H1 (cell line): ENCODE results near the gene DOK7. TPM values are rescaled to one million over a fixed set of nuclear protein-coding genes. Genes with fewer than 3 reads are reported as not detected.

Experiments used
- CTCF ChIA-PET: fragments of 300-600 bp; sonication (Branson Sonifier 250); formaldehyde crosslinking; loops from one replicate; lab custom pipeline; 2021; ENCODE audit not compliant: partially characterized antibody; lab: Charles Lee
- POLR2A ChIA-PET: fragments of 300-600 bp; sonication (Branson Sonifier 250); formaldehyde crosslinking; loops from one replicate; lab custom pipeline; 2021; ENCODE audit warnings: inconsistent platforms; ENCODE audit not compliant: partially characterized antibody; lab: Charles Lee
- DNase-seq, 2 experiments: peaks; one replicate each; pipeline versions ENCODE4 v3.0.0 to v3.0.0-alpha.2; 2010 to 2022; ENCODE audit warnings: low spot score in 2 of 2, low read depth in 1 of 2, mixed read lengths in 1 of 2
- FAIRE-seq: peaks from 2 replicates; lab custom pipeline; 2011; peaks lifted over from hg19 to GRCh38; lab: Jason Lieb, UNC
- H2AFZ ChIP-seq: 2 replicates; pipeline ENCODE4 v1.8.1; 2012; ENCODE audit warnings: low read length, inconsistent platforms
- H2AK5ac ChIP-seq: 2 replicates; pipeline ENCODE4 v1.6.1; 2013; ENCODE audit warnings: low read depth, low read length
- H2BK120ac ChIP-seq: replicated peaks from 2 replicates; pipeline ENCODE3; 2013; ENCODE audit warnings: low read depth, low read length, inconsistent platforms
- H2BK12ac ChIP-seq: 2 replicates; pipeline ENCODE4 v1.6.1; 2013; ENCODE audit warnings: low read depth, low read length
- H2BK15ac ChIP-seq: 2 replicates; pipeline ENCODE4 v1.6.1; 2013; ENCODE audit warnings: low read length
- H2BK20ac ChIP-seq: 2 replicates; pipeline ENCODE4 v1.6.1; 2013; ENCODE audit warnings: low read length
- H2BK5ac ChIP-seq: 2 replicates; pipeline ENCODE4 v1.6.1; 2013; ENCODE audit warnings: low read depth, low read length
- H3K14ac ChIP-seq: 2 replicates; pipeline ENCODE4 v1.6.1; 2013; ENCODE audit warnings: inconsistent platforms; ENCODE audit not compliant: insufficient read length
- H3K18ac ChIP-seq: 2 replicates; pipeline ENCODE4 v1.6.1; 2013; ENCODE audit warnings: low read length; ENCODE audit errors: extremely low read depth
- H3K23ac ChIP-seq: 2 replicates; pipeline ENCODE4 v1.6.1; 2013; ENCODE audit warnings: inconsistent platforms; ENCODE audit not compliant: insufficient read length
- H3K23me2 ChIP-seq: 2 replicates; pipeline ENCODE4 v1.6.1; 2013; ENCODE audit warnings: low read depth, low read length
- H3K27ac ChIP-seq: 2 replicates; pipeline ENCODE4 v1.6.1; 2011; ENCODE audit warnings: low read depth, low read length, inconsistent platforms
- H3K27me3 ChIP-seq, 4 experiments: replicated peaks in 1 of 4; 1 replicate in 1 of 4; 2 replicates in 3 of 4; pipeline versions ENCODE4 v1.6.1 to v1.8.1; 2011 to 2013; ENCODE audit warnings: low read length in 3 of 4, mild to moderate bottlenecking in 3 of 4, inconsistent platforms in 2 of 4, mixed read lengths in 2 of 4, moderate library complexity in 1 of 4; ENCODE audit not compliant: control insufficient read depth in 3 of 4, insufficient read depth in 3 of 4; ENCODE audit errors: extremely low read depth in 1 of 4
- H3K36me3 ChIP-seq, 4 experiments: 2 replicates each; pipeline versions ENCODE4 v1.6.1 to v1.8.1; 2011 to 2013; ENCODE audit warnings: mild to moderate bottlenecking in 4 of 4, low read length in 3 of 4, moderate library complexity in 2 of 4, control low read depth in 1 of 4, inconsistent platforms in 1 of 4; ENCODE audit not compliant: insufficient read depth in 4 of 4, control insufficient read depth in 2 of 4
- H3K4ac ChIP-seq: replicated peaks from 2 replicates; pipeline ENCODE3; 2013; ENCODE audit warnings: low read length, low read depth, mixed read lengths, inconsistent platforms; ENCODE audit not compliant: insufficient read length
- H3K4me1 ChIP-seq, 4 experiments: replicated peaks in 1 of 4; 1 replicate in 1 of 4; 2 replicates in 3 of 4; pipeline versions ENCODE4 v1.6.1 to v1.8.1; 2011 to 2013; ENCODE audit warnings: low read length in 3 of 4, inconsistent platforms in 2 of 4, mixed read lengths in 1 of 4; ENCODE audit not compliant: insufficient read depth in 4 of 4, control insufficient read depth in 3 of 4
- H3K4me2 ChIP-seq, 2 experiments: 2 replicates each; pipeline versions ENCODE4 v1.6.1 to v1.8.1; 2011 to 2013; ENCODE audit warnings: low read depth in 2 of 2, low read length in 2 of 2, control low read depth in 1 of 2, inconsistent platforms in 1 of 2, mild to moderate bottlenecking in 1 of 2; ENCODE audit not compliant: insufficient read depth in 1 of 2
- H3K4me3 ChIP-seq, 4 experiments: fragments of 200-600, 300-600 bp in 1 of 4; sonication (generic), shearing (Covaris generic), sonication (Bioruptor Twin) in 1 of 4; 2 replicates each; pipeline versions ENCODE4 v1.5.1 to v1.8.1; 2011 to 2016; ENCODE audit warnings: low read length in 4 of 4, low read depth in 3 of 4, control low read depth in 2 of 4, inconsistent platforms in 2 of 4, mild to moderate bottlenecking in 2 of 4, mixed read lengths in 1 of 4, moderate library complexity in 1 of 4; ENCODE audit not compliant: insufficient read depth in 2 of 4; ENCODE audit errors: extremely low read depth in 1 of 4
- H3K56ac ChIP-seq: replicated peaks from 2 replicates; pipeline ENCODE3; 2013; ENCODE audit warnings: low read depth, mild to moderate bottlenecking, mixed read lengths, low read length, inconsistent platforms; ENCODE audit not compliant: insufficient read length
- H3K79me1 ChIP-seq: 2 replicates; pipeline ENCODE4 v1.6.1; 2013; ENCODE audit warnings: low read depth, low read length, control low read depth
- H3K79me2 ChIP-seq, 2 experiments: 2 replicates each; pipeline versions ENCODE4 v1.6.1 to v1.8.1; 2012 to 2013; ENCODE audit warnings: low read length in 2 of 2, mild to moderate bottlenecking in 2 of 2, inconsistent platforms in 1 of 2; ENCODE audit not compliant: insufficient read depth in 2 of 2, control insufficient read depth in 1 of 2
- H3K9ac ChIP-seq, 4 experiments: replicated peaks in 1 of 4; 1 replicate in 1 of 4; 2 replicates in 3 of 4; pipeline versions ENCODE4 v1.6.1 to v1.8.1; 2011 to 2013; ENCODE audit warnings: low read depth in 3 of 4, low read length in 3 of 4, control low read depth in 2 of 4, mild to moderate bottlenecking in 2 of 4, moderate library complexity in 2 of 4, inconsistent platforms in 1 of 4; ENCODE audit errors: extremely low read depth in 1 of 4
- H3K9me3 ChIP-seq, 2 experiments: 2 replicates each; pipeline versions ENCODE4 v1.6.1 to v1.8.1; 2012 to 2013; ENCODE audit warnings: mild to moderate bottlenecking in 2 of 2, moderate library complexity in 2 of 2, control low read depth in 1 of 2, inconsistent platforms in 1 of 2, low read depth in 1 of 2, low read length in 1 of 2, mixed read lengths in 1 of 2; ENCODE audit not compliant: insufficient read depth in 2 of 2
- H4K20me1 ChIP-seq, 2 experiments: replicated peaks in 1 of 2; 2 replicates each; pipeline versions ENCODE3 to v1.8.1; 2011 to 2013; ENCODE audit warnings: inconsistent platforms in 2 of 2, low read length in 2 of 2, mild to moderate bottlenecking in 1 of 2; ENCODE audit not compliant: insufficient read depth in 2 of 2, control insufficient read depth in 1 of 2
- H4K5ac ChIP-seq: 2 replicates; pipeline ENCODE4 v1.6.1; 2013; ENCODE audit warnings: low read length, low read depth, mixed read lengths, inconsistent platforms; ENCODE audit not compliant: insufficient read length
- H4K8ac ChIP-seq: 2 replicates; pipeline ENCODE4 v1.8.0; 2013; ENCODE audit warnings: mild to moderate bottlenecking, moderate library complexity, low read length, inconsistent platforms; ENCODE audit not compliant: insufficient read depth; ENCODE audit errors: extremely low read depth
- H4K91ac ChIP-seq: replicated peaks from 2 replicates; pipeline ENCODE3; 2013; ENCODE audit warnings: low read length, mixed read lengths, inconsistent platforms; ENCODE audit not compliant: insufficient read length
- ASH2L ChIP-seq: fragments of 200-600, 300-600 bp; sonication (generic); IDR thresholded peaks from one replicate; pipeline ENCODE4 v1.7.1; 2017; ENCODE audit warnings: low read length
- BACH1 ChIP-seq: IDR thresholded peaks from 2 replicates; pipeline ENCODE4 v1.6.1; 2012; ENCODE audit warnings: low read length, improper control_type of control experiment
- CBX5 ChIP-seq: fragments of 300-800, 300-1000 bp; sonication (generic); IDR thresholded peaks from 2 replicates; pipeline ENCODE4 v1.7.1; 2016; ENCODE audit warnings: antibody characterized with exemption, low read length, low read depth
- RAD21 ChIP-seq, 2 experiments: IDR thresholded peaks in 1 of 2; conservative IDR thresholded peaks in 1 of 2; 2 replicates each; pipeline ENCODE4 v1.6.1; 2011; ENCODE audit warnings: low read depth in 2 of 2, low read length in 2 of 2, improper control_type of control experiment in 1 of 2, inconsistent platforms in 1 of 2, mild to moderate bottlenecking in 1 of 2, moderate library complexity in 1 of 2
- RBBP5 ChIP-seq: IDR thresholded peaks from 2 replicates; pipeline ENCODE4 v1.7.1; 2012; ENCODE audit warnings: low read depth, mild to moderate bottlenecking, inconsistent platforms, low read length, moderate library complexity, borderline replicate concordance
- SAP30 ChIP-seq: fragments of 300-600 bp; sonication (generic); IDR thresholded peaks from 2 replicates; pipeline ENCODE4 v1.7.1; 2012; ENCODE audit warnings: low read length, moderate library complexity, mild to moderate bottlenecking, inconsistent platforms; ENCODE audit not compliant: insufficient read depth, insufficient replicate concordance
- SP1 ChIP-seq: IDR thresholded peaks from 2 replicates; pipeline ENCODE4 v1.6.1; 2011; ENCODE audit warnings: low read depth, low read length
- TAF7 ChIP-seq: optimal IDR thresholded peaks from 2 replicates; pipeline ENCODE3; 2011; ENCODE audit warnings: low read depth, mild to moderate bottlenecking, inconsistent platforms, low read length, moderate library complexity, borderline replicate concordance
- TCF12 ChIP-seq: IDR thresholded peaks from 2 replicates; pipeline ENCODE4 v1.6.1; 2011; ENCODE audit warnings: low read depth, mild to moderate bottlenecking, low read length
- WGBS, 2 experiments: shearing (Covaris generic) in 1 of 2; methylation state at CpG; one replicate each; pipeline versions ENCODE4 v1.1.6 to v1.1.7; 2013 to 2015; ENCODE audit warnings: low lambda C conversion rate in 2 of 2, mixed read lengths in 2 of 2, inconsistent platforms in 1 of 2, low coverage in 1 of 2, missing lambda C conversion rate in 1 of 2; ENCODE audit not compliant: insufficient replicate concordance in 2 of 2, insufficient coverage in 1 of 2, insufficient read length in 1 of 2; ENCODE audit errors: extremely low coverage in 1 of 2, missing lambda C conversion rate in 1 of 2; 5-methylcytosine and 5-hydroxymethylcytosine counted together
- polyA plus RNA-seq, 7 experiments: library from polyadenylated mRNA; depleted of rRNA in 3 of 7; stranded (reverse) in 5 of 7; unstranded in 2 of 7; fragments of >200 nt in 5 of 7; fragments of 200-250 nt in 2 of 7; gene quantifications; 1 replicate in 5 of 7; 2 replicates in 1 of 7; 4 replicates in 1 of 7; pipeline versions ENCODE4 v1.2.1 to v1.2.3, GENCODE V29; 2011 to 2013; ENCODE audit warnings: missing spikeins in 2 of 7, mixed read lengths in 2 of 7
- total RNA-seq: library from RNA; stranded (reverse); fragmentation: NEBNext Ultra II Directional; extraction: Animal tissue kit (Norgen Biotek cat#: 25700); gene quantifications from 2 replicates; pipeline ENCODE4 v1.2.1, GENCODE V29; 2021

DOK7 gene
- total and polyA plus RNA-seq, 2 of the 8 experiments (the other 6 are each of a cell fraction or from before 2014, with no cell fraction given): 0.32 TPM; not detected in 1

DNA sequence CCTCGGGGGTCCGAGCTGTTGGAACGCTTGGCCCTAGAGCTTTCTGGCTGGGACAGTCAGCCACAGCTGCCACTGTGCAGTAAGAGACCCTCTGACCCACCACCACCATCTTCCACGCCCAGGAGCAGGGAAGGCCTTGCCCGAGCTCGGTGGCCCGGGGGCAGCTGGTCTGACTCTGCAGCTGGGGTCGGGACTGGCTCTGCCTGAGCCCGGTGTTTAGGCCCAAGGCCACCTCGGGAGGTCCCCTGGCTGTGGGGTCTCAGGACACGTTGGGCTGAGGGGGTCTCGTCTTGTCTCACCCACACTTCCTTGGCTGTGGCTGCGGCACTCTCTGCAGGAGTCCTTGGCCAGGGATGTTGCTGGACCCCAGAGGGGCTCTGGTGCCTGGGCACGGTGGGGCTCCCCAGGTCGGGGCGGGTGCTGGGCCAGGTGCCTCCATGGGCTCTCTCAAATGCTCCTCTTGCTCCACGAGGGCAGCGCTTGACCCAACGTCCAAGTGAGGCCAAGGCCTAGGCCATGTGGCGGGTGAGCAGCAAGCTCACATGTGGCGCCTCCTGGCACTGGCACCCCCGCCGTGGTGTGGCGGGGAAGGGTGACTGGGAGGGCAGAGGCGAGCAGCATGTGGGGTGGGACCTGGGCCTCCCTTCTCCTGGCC lies 22.9 kb downstream of the DOK7 start:
- Histone ChIP-seq H3K9ac (no peak overlapping the region), H3K4ac (no peak overlapping the region), H3K79me2 (no peaks in the 10 kb centered on the region), H3K27ac (no peak overlapping the region), H4K5ac (no peak overlapping the region), H4K91ac (peak overlapping the region; percentile 42), H3K36me3 (no peaks in the 10 kb centered on the region), H2BK20ac (no peak overlapping the region; the same call in 1 of the 2 replicates), H2BK120ac (no peak overlapping the region), H3K4me2 (no peak overlapping the region), H3K18ac (no peak overlapping the region; the same call in 1 of the 2 replicates), H2BK15ac (peak overlapping the region; percentile 88; the same call in 1 of the 2 replicates), H3K56ac (no peak overlapping the region), H4K8ac (no peak overlapping the region; the same call in 1 of the 2 replicates), H3K79me1 (no peaks in the 10 kb centered on the region), H4K20me1 (peaks cover 0 to 8% of the 10 kb centered on the region in 2 experiments), H3K14ac (no peak overlapping the region), H3K23me2 (peaks cover 3% of the 10 kb centered on the region; the same call in 1 of the 2 replicates), H2BK5ac (no peak overlapping the region), H2BK12ac (peak overlapping the region; percentile 27; the same call in 1 of the 2 replicates), H3K9me3 (no peaks in the 10 kb centered on the region), H3K23ac (no peak overlapping the region), H3K27me3 (peaks cover 25 to 90% (median 78%) of the 10 kb centered on the region in 4 experiments), H2AFZ (no peak overlapping the region), H2AK5ac (0 out of 2 replicates have a peak overlapping the region, but pooled peaks have one; percentile 39), H3K4me3 (no peak overlapping the region), H3K4me1 (peaks cover 0 to 32% (median 20%) of the 10 kb centered on the region in 4 experiments; a peak in 6 of 7 replicates)
- CTCF ChIA-PET: interaction anchor here (0.6 to 5.8 kb wide), 6 partner anchors 9 to 253 kb away, joined by 3 to 32 read pairs (median 3); no protein-coding TSS in a partner anchor
- 93% methylated on average over 14 of the region's 25 CpGs; no CpG with 5 or more reads in 1 of the 2 experiments for WGBS, 2 experiments
- POLR2A ChIA-PET: interaction anchor here (1.1 kb wide), 1 partner anchor 9 kb away, joined by 3 read pairs; no protein-coding TSS in a partner anchor
- FAIRE-seq (no peak), DNase-seq (no peak)
- no peak for TF ChIP-seq CBX5
- TF ChIP-seq RBBP5: no peak
- TF ChIP-seq TCF12: no peak
- TF ChIP-seq SAP30: no peak
- no peak for TF ChIP-seq BACH1
- no peak for TF ChIP-seq ASH2L
- no peak for TF ChIP-seq RAD21 (IDR thresholded peaks at IDR 0.05 in 1 of 2, conservative IDR thresholded peaks at IDR 0.05 in 1 of 2; ENCODE audit: low read depth in 2 of 2, low read length in 2 of 2)
- TF ChIP-seq SP1: no peak
- no peak for TF ChIP-seq TAF7
